Adrenal gland (tissue), 5 donors: ENCODE measurements around the gene PPP2R2C.

Experiments used
- CTCF ChIP-seq, 6 experiments: fragments of 450-650 bp in 4 of 6; fragments of 200-600 bp in 2 of 6; sonication (generic) in 1 of 6; IDR thresholded peaks; 1 replicate in 5 of 6; 2 replicates in 1 of 6; pipeline versions ENCODE4 v1.5.1 to v1.8.0; 2016 to 2021; ENCODE audit warnings: antibody characterized with exemption in 6 of 6, mild to moderate bottlenecking in 2 of 6, moderate library complexity in 1 of 6
- POLR2A ChIP-seq, 2 donors: fragments of 450-650 bp; IDR thresholded peaks; one replicate each; pipeline ENCODE4 v1.6.1; 2017; ENCODE audit warnings: antibody characterized with exemption in 2 of 2, mild to moderate bottlenecking in 2 of 2, moderate library complexity in 1 of 2
- donor health status: DM: no; HTN: no; CAD: no.

GRCh38 chr4:6379767-6380745 lies 92.4 kb downstream of the PPP2R2C start:
- TF ChIP-seq CTCF (IDR thresholded peaks at IDR 0.05) (no peak), POLR2A (IDR thresholded peaks at IDR 0.05) (no peak)
